HEK293 (cell line): ENCODE measurements around the gene AGT.

Experiments used
- CTCF ChIA-PET: fragments of 350-600 bp; formaldehyde crosslinking; extraction: SDS; loops from one replicate; lab custom pipeline; 2021; ENCODE audit warnings: antibody characterized with exemption; lab: Yijun Ruan, JAX
- POLR2A ChIA-PET: fragments of 300-600 bp; formaldehyde crosslinking; extraction: SDS; loops from one replicate; lab custom pipeline; 2020; ENCODE audit warnings: antibody characterized with exemption, inconsistent platforms; lab: Yijun Ruan, JAX
- H3K27ac ChIP-seq: fragments of 200-500 bp; sonication (Bioruptor generic); 2 replicates; pipeline ENCODE4 v1.5.1; 2014; ENCODE audit warnings: low read depth, low read length, control low read depth, inconsistent platforms; ENCODE audit errors: extremely low read depth
- H3K36me3 ChIP-seq, 2 experiments: fragments of 200-500 bp in 1 of 2; sonication (Bioruptor generic) in 1 of 2; 1 replicate in 1 of 2; 2 replicates in 1 of 2; pipeline ENCODE4 v1.5.1; 2014 to 2017; ENCODE audit warnings: inconsistent platforms in 2 of 2, low read length in 2 of 2; ENCODE audit not compliant: control insufficient read depth in 2 of 2, insufficient read depth in 1 of 2
- H3K4me1 ChIP-seq: fragments of 200-500 bp; sonication (Bioruptor generic); 2 replicates; pipeline ENCODE4 v1.5.1; 2014; ENCODE audit warnings: mild to moderate bottlenecking, low read length, inconsistent platforms; ENCODE audit not compliant: control insufficient read depth, insufficient read depth
- H3K4me3 ChIP-seq: 2 replicates; pipeline ENCODE4 v1.5.1; 2011; ENCODE audit warnings: low read depth, mild to moderate bottlenecking, control low read depth, low read length, moderate library complexity
- H3K9me3 ChIP-seq: fragments of 200-500 bp; sonication (Bioruptor generic); 2 replicates; pipeline ENCODE4 v1.5.1; 2014; ENCODE audit warnings: low read depth, low read length, inconsistent platforms; ENCODE audit not compliant: control insufficient read depth, insufficient read depth
- ELK4 ChIP-seq: IDR thresholded peaks from 2 replicates; pipeline ENCODE4 v1.6.1; 2011; ENCODE audit warnings: mild to moderate bottlenecking, low read depth, low read length, borderline replicate concordance
- FEZF1 ChIP-seq: fragments of 450-650 bp; formaldehyde crosslinking; IDR thresholded peaks from 2 replicates; pipeline ENCODE4 v1.5.1; 2016; ENCODE audit warnings: missing biosample characterization, missing genetic modification characterization
- GFI1B ChIP-seq: fragments of 450-650 bp; formaldehyde crosslinking; IDR thresholded peaks from 2 replicates; pipeline ENCODE4 v1.5.1; 2016; ENCODE audit warnings: missing biosample characterization, missing genetic modification characterization
- GLIS1 ChIP-seq: fragments of 450-650 bp; formaldehyde crosslinking; IDR thresholded peaks from 2 replicates; pipeline ENCODE4 v1.5.1; 2016; ENCODE audit warnings: missing biosample characterization, missing genetic modification characterization
- KLF10 ChIP-seq: fragments of 450-650 bp; IDR thresholded peaks from 2 replicates; pipeline ENCODE4 v1.5.1; 2018; ENCODE audit warnings: missing biosample characterization, mild to moderate bottlenecking, missing genetic modification characterization
- MZF1 ChIP-seq: fragments of 450-650 bp; formaldehyde crosslinking; IDR thresholded peaks from 2 replicates; pipeline ENCODE4 v1.5.1; 2017; ENCODE audit warnings: missing biosample characterization, missing genetic modification characterization, borderline replicate concordance
- OSR2 ChIP-seq: fragments of 450-650 bp; formaldehyde crosslinking; IDR thresholded peaks from 2 replicates; pipeline ENCODE4 v1.5.1; 2016; ENCODE audit warnings: missing biosample characterization, missing genetic modification characterization
- SP2 ChIP-seq: fragments of 450-650 bp; formaldehyde crosslinking; IDR thresholded peaks from 2 replicates; pipeline ENCODE4 v1.5.1; 2016; ENCODE audit warnings: missing biosample characterization, missing genetic modification characterization
- WT1 ChIP-seq: fragments of 450-650 bp; formaldehyde crosslinking; IDR thresholded peaks from 2 replicates; pipeline ENCODE4 v1.5.1; 2016; ENCODE audit warnings: missing biosample characterization, missing genetic modification characterization
- ZBTB17 ChIP-seq: fragments of 450-650 bp; formaldehyde crosslinking; IDR thresholded peaks from 2 replicates; pipeline ENCODE4 v1.5.1; 2016; ENCODE audit warnings: missing biosample characterization, missing genetic modification characterization
- ZBTB21 ChIP-seq: fragments of 450-650 bp; formaldehyde crosslinking; IDR thresholded peaks from 2 replicates; pipeline ENCODE4 v1.5.1; 2017; ENCODE audit warnings: missing biosample characterization, missing genetic modification characterization
- ZBTB48 ChIP-seq: fragments of 450-650 bp; formaldehyde crosslinking; IDR thresholded peaks from 2 replicates; pipeline ENCODE4 v1.5.1; 2016; ENCODE audit warnings: missing biosample characterization, missing genetic modification characterization
- ZEB2 ChIP-seq: fragments of 450-650 bp; formaldehyde crosslinking; IDR thresholded peaks from 2 replicates; pipeline ENCODE4 v1.5.1; 2016; ENCODE audit warnings: missing biosample characterization, missing genetic modification characterization
- ZNF121 ChIP-seq: fragments of 450-650 bp; formaldehyde crosslinking; IDR thresholded peaks from 2 replicates; pipeline ENCODE4 v1.5.1; 2016; ENCODE audit warnings: missing biosample characterization, missing genetic modification characterization
- ZNF132 ChIP-seq: fragments of 450-650 bp; formaldehyde crosslinking; IDR thresholded peaks from 2 replicates; pipeline ENCODE4 v1.5.1; 2017; ENCODE audit warnings: missing biosample characterization, missing genetic modification characterization, borderline replicate concordance
- ZNF155 ChIP-seq: fragments of 450-650 bp; formaldehyde crosslinking; IDR thresholded peaks from 2 replicates; pipeline ENCODE4 v1.5.1; 2016; ENCODE audit warnings: missing biosample characterization, missing genetic modification characterization
- ZNF18 ChIP-seq: fragments of 450-650 bp; formaldehyde crosslinking; IDR thresholded peaks from 2 replicates; pipeline ENCODE4 v1.5.1; 2016; ENCODE audit warnings: missing biosample characterization, missing genetic modification characterization
- ZNF184 ChIP-seq: fragments of 450-650 bp; IDR thresholded peaks from 2 replicates; pipeline ENCODE4 v1.5.1; 2018; ENCODE audit warnings: missing biosample characterization, mild to moderate bottlenecking, missing genetic modification characterization
- ZNF2 ChIP-seq: fragments of 450-650 bp; formaldehyde crosslinking; IDR thresholded peaks from 2 replicates; pipeline ENCODE4 v1.5.1; 2016; ENCODE audit warnings: missing biosample characterization, missing genetic modification characterization
- ZNF214 ChIP-seq: fragments of 450-650 bp; formaldehyde crosslinking; IDR thresholded peaks from 2 replicates; pipeline ENCODE4 v1.5.1; 2017; ENCODE audit warnings: missing biosample characterization, mild to moderate bottlenecking, missing genetic modification characterization, borderline replicate concordance
- ZNF274 ChIP-seq, 2 experiments: fragments of 200-500 bp in 1 of 2; fragments of 450-650 bp in 1 of 2; sonication (Bioruptor generic) in 1 of 2; formaldehyde crosslinking in 1 of 2; IDR thresholded peaks; 2 replicates each; pipeline versions ENCODE4 v1.5.1 to v1.6.1; 2014 to 2016; ENCODE audit warnings: borderline replicate concordance in 1 of 2, inconsistent platforms in 1 of 2, low read length in 1 of 2, missing biosample characterization in 1 of 2, missing genetic modification characterization in 1 of 2
- ZNF324 ChIP-seq: fragments of 450-650 bp; formaldehyde crosslinking; IDR thresholded peaks from 2 replicates; pipeline ENCODE4 v1.5.1; 2016; ENCODE audit warnings: missing biosample characterization, missing genetic modification characterization
- ZNF335 ChIP-seq: fragments of 450-650 bp; formaldehyde crosslinking; conservative IDR thresholded peaks from 2 replicates; pipeline ENCODE4 v1.5.1; 2016; ENCODE audit warnings: missing biosample characterization, missing genetic modification characterization
- ZNF350 ChIP-seq: fragments of 450-650 bp; formaldehyde crosslinking; IDR thresholded peaks from 2 replicates; pipeline ENCODE4 v1.5.0; 2017; ENCODE audit warnings: missing biosample characterization, mild to moderate bottlenecking, missing genetic modification characterization
- ZNF366 ChIP-seq: fragments of 450-650 bp; formaldehyde crosslinking; conservative IDR thresholded peaks from 2 replicates; pipeline ENCODE4 v1.5.1; 2016; ENCODE audit warnings: missing biosample characterization, missing genetic modification characterization
- ZNF561 ChIP-seq: fragments of 450-650 bp; IDR thresholded peaks from 2 replicates; pipeline ENCODE4 v1.5.1; 2018; ENCODE audit warnings: missing biosample characterization, missing genetic modification characterization, borderline replicate concordance
- ZNF580 ChIP-seq: fragments of 450-650 bp; formaldehyde crosslinking; IDR thresholded peaks from 2 replicates; pipeline ENCODE4 v1.5.1; 2016; ENCODE audit warnings: missing biosample characterization, missing genetic modification characterization
- ZNF621 ChIP-seq: fragments of 450-650 bp; formaldehyde crosslinking; IDR thresholded peaks from 2 replicates; pipeline ENCODE4 v1.5.1; 2017; ENCODE audit warnings: missing biosample characterization, missing genetic modification characterization
- ZNF623 ChIP-seq: fragments of 450-650 bp; formaldehyde crosslinking; IDR thresholded peaks from 2 replicates; pipeline ENCODE4 v1.5.1; 2016; ENCODE audit warnings: missing biosample characterization, missing genetic modification characterization
- ZNF629 ChIP-seq: fragments of 450-650 bp; formaldehyde crosslinking; IDR thresholded peaks from 2 replicates; pipeline ENCODE4 v1.5.1; 2017; ENCODE audit warnings: missing biosample characterization, missing genetic modification characterization
- ZNF658 ChIP-seq: fragments of 450-650 bp; formaldehyde crosslinking; IDR thresholded peaks from 2 replicates; pipeline ENCODE4; 2016; ENCODE audit warnings: missing biosample characterization, missing genetic modification characterization
- ZNF692 ChIP-seq: fragments of 450-650 bp; formaldehyde crosslinking; IDR thresholded peaks from 2 replicates; pipeline ENCODE4 v1.5.1; 2016; ENCODE audit warnings: missing biosample characterization, missing genetic modification characterization
- ZNF768 ChIP-seq: fragments of 450-650 bp; formaldehyde crosslinking; IDR thresholded peaks from 2 replicates; pipeline ENCODE4 v1.5.1; 2018; ENCODE audit warnings: missing biosample characterization, mild to moderate bottlenecking, missing genetic modification characterization
- ZXDB ChIP-seq: fragments of 450-650 bp; formaldehyde crosslinking; IDR thresholded peaks from 2 replicates; pipeline ENCODE4 v1.5.1; 2016; ENCODE audit warnings: missing biosample characterization, missing genetic modification characterization
- TF ChIP-seq, protein P1 (sequence below): fragments of 450-650 bp; formaldehyde crosslinking; IDR thresholded peaks from 2 replicates; pipeline ENCODE4 v1.5.1; 2017; ENCODE audit warnings: missing biosample characterization, missing genetic modification characterization

The AGT gene

GRCh38 chr1:230681599-230681998 is 32.3 kb downstream of the AGT start:
- CTCF ChIA-PET: interaction anchor here (0.8 to 3.3 kb wide), 3 partner anchors 8 to 91 kb away, joined by 4 to 19 read pairs (median 4); partner anchors contain the start of gene COG2
- H3K9me3 ChIP-seq: no peaks in the 10 kb centered on the region
- H3K27ac ChIP-seq: no peak overlapping the region
- H3K4me1 ChIP-seq: peaks cover 13% of the 10 kb centered on the region; the same call in 1 of the 2 replicates
- peaks cover 36 to 86% of the 10 kb centered on the region in 2 experiments for H3K36me3 ChIP-seq
- POLR2A ChIA-PET: interaction anchor here (1.8 to 1.9 kb wide), 2 partner anchors 8 to 38 kb away, joined by 5 to 7 read pairs; no protein-coding TSS in a partner anchor
- no peak overlapping the region for H3K4me3 ChIP-seq
- peak; percentile 78 for TF ChIP-seq KLF10 (tag by site-specific recombination)
- no peak for TF ChIP-seq ZNF214
- TF ChIP-seq WT1 (tag by site-specific recombination): no peak
- peak; percentile 56; the same call in 1 of the 2 replicates for TF ChIP-seq GFI1B
- no peak for TF ChIP-seq ZNF580
- 0 out of 2 replicates have a peak, but pooled peaks have one; percentile 21 for TF ChIP-seq ZNF18 (tag by site-specific recombination)
- no peak for TF ChIP-seq OSR2 (tag by site-specific recombination)
- TF ChIP-seq ZBTB48: peak; percentile 83
- TF ChIP-seq ZEB2 (tag by site-specific recombination): peak; percentile 75
- peak; percentile 85 for TF ChIP-seq ZBTB17 (tag by site-specific recombination)
- no peak for TF ChIP-seq ZNF132 (tag by site-specific recombination)
- TF ChIP-seq FEZF1 (tag by site-specific recombination): peak; percentile 69
- no peak; the same call in 1 of the 2 replicates for TF ChIP-seq ZNF2 (tag by site-specific recombination)
- TF ChIP-seq ZNF629 (tag by site-specific recombination): peak; percentile 58; the same call in 1 of the 2 replicates
- peak; percentile 34 for TF ChIP-seq ZNF366 (tag by site-specific recombination)
- TF ChIP-seq GLIS1: peak; percentile 84
- TF ChIP-seq ZNF121: no peak
- TF ChIP-seq, protein P1, sequence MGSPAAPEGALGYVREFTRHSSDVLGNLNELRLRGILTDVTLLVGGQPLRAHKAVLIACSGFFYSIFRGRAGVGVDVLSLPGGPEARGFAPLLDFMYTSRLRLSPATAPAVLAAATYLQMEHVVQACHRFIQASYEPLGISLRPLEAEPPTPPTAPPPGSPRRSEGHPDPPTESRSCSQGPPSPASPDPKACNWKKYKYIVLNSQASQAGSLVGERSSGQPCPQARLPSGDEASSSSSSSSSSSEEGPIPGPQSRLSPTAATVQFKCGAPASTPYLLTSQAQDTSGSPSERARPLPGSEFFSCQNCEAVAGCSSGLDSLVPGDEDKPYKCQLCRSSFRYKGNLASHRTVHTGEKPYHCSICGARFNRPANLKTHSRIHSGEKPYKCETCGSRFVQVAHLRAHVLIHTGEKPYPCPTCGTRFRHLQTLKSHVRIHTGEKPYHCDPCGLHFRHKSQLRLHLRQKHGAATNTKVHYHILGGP (tag by site-specific recombination): peak; percentile 82
- no peak for TF ChIP-seq ZNF623
- no peak for TF ChIP-seq ZNF350 (tag by site-specific recombination)
- TF ChIP-seq ZNF155: no peak
- no peak for TF ChIP-seq ELK4
- no peak for TF ChIP-seq ZNF658 (tag by site-specific recombination)
- TF ChIP-seq MZF1 (tag by site-specific recombination): peak; percentile 84; the same call in 1 of the 2 replicates
- peak; percentile 21; the same call in 1 of the 2 replicates for TF ChIP-seq ZBTB21
- TF ChIP-seq ZNF621 (tag by site-specific recombination): no peak
- TF ChIP-seq ZXDB (tag by site-specific recombination): peak; percentile 40; the same call in 1 of the 2 replicates
- peak; percentile 77; the same call in 1 of the 2 replicates for TF ChIP-seq ZNF184 (tag by site-specific recombination)
- TF ChIP-seq ZNF692 (tag by site-specific recombination): no peak; the same call in 1 of the 2 replicates
- TF ChIP-seq SP2 (tag by site-specific recombination): no peak
- peak; percentile 95 for TF ChIP-seq ZNF768 (tag by site-specific recombination)
- no peak for TF ChIP-seq ZNF324
- 0 out of 2 replicates have a peak, but pooled peaks have one; percentile 20 for TF ChIP-seq ZNF335 (tag by site-specific recombination)
- TF ChIP-seq ZNF561 (tag by site-specific recombination): peak; percentile 93; the same call in 1 of the 2 replicates
- no peak for TF ChIP-seq ZNF274 (IDR thresholded peaks at IDR 0.05; ENCODE audit: low read length)
- TF ChIP-seq ZNF274 (tag by site-specific recombination; IDR thresholded peaks at IDR 0.05; ENCODE audit: borderline replicate concordance): no peak
